BJ (cell line): ENCODE measurements around the gene C19orf25. TPM values are rescaled to one million over a fixed set of nuclear protein-coding genes. Genes with fewer than 3 reads are reported as not detected.

Experiments used
- CTCF ChIA-PET: fragments of 350-600 bp; formaldehyde crosslinking; extraction: SDS; loops from one replicate; lab custom pipeline; 2021; ENCODE audit warnings: antibody characterized with exemption, inconsistent platforms; lab: Yijun Ruan, JAX
- POLR2A ChIA-PET: fragments of 300-600 bp; sonication (Branson Sonifier 250); formaldehyde crosslinking; extraction: SDS; loops from one replicate; lab custom pipeline; 2021; ENCODE audit warnings: antibody characterized with exemption; lab: Charles Lee
- DNase-seq: peaks from one replicate; pipeline ENCODE4 v3.0.0-alpha.2; 2011; ENCODE audit warnings: low read depth
- H3K27me3 ChIP-seq: 2 replicates; pipeline ENCODE4 v1.6.0; 2011; ENCODE audit warnings: low read length; ENCODE audit not compliant: control insufficient read depth, insufficient read depth
- H3K36me3 ChIP-seq: 2 replicates; pipeline ENCODE4 v1.5.1; 2011; ENCODE audit warnings: low read length; ENCODE audit not compliant: control insufficient read depth, insufficient read depth
- H3K4me3 ChIP-seq: 2 replicates; pipeline ENCODE4 v1.5.1; 2011; ENCODE audit warnings: low read depth, mild to moderate bottlenecking, control low read depth, low read length
- polyA plus RNA-seq: library from polyadenylated mRNA; depleted of rRNA; stranded (reverse); fragments of >200 nt; gene quantifications from 2 replicates; pipeline ENCODE4 v1.2.3, GENCODE V29; 2011
- TF ChIP-seq, protein P1 (sequence below): IDR thresholded peaks from 2 replicates; pipeline ENCODE4 v1.5.1; 2011; ENCODE audit warnings: low read depth, mild to moderate bottlenecking, control low read depth, inconsistent platforms, low read length, moderate library complexity; ENCODE audit not compliant: insufficient read depth

Gene C19orf25
- polyA plus RNA-seq, 1 experiment, result 32.6 TPM

DNA sequence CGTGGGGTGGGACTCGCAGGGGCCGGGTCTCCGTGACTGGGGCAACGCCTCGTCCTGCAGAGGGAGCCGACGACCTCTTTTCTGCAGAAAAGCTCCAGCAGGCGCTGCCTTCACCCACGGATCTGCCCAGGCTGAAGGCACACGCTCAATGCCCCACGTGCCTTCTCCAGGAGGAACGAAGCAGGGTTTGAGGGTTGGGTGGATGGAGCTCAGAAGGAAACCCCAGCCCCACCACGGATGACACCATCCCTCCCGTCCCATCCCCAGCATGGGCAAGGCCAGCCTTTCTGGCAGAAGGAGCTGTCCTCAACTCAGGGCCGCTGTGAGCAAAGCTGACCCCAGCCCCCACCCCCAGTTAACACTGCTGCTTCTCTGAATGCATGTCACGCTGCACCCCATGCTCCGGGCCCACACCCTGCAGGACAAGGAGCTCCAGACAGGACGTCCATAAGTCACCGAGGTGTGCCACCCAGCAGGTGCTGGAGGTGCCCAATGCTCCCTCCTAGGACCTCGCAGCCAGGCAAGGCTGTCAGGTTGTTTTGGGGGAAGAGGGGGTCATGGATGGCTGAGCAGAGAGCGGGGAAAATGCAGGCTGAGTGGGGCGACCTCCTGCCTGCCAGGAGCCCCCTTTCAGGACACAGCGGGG lies 7.4 kb downstream of the C19orf25 start:
- peaks cover 23% of the 10 kb centered on the region for H3K27me3 ChIP-seq
- H3K36me3 ChIP-seq, result peaks cover 5% of the 10 kb centered on the region
- CTCF ChIA-PET, result interaction anchor here (1.1 to 1.7 kb wide), 2 partner anchors 9 to 28 kb away, joined by 3 read pairs; no protein-coding TSS in a partner anchor
- POLR2A ChIA-PET, result interaction anchor here (0.6 kb wide), 1 partner anchor 103 kb away, joined by 3 read pairs; no protein-coding TSS in a partner anchor
- TF ChIP-seq, protein P1, sequence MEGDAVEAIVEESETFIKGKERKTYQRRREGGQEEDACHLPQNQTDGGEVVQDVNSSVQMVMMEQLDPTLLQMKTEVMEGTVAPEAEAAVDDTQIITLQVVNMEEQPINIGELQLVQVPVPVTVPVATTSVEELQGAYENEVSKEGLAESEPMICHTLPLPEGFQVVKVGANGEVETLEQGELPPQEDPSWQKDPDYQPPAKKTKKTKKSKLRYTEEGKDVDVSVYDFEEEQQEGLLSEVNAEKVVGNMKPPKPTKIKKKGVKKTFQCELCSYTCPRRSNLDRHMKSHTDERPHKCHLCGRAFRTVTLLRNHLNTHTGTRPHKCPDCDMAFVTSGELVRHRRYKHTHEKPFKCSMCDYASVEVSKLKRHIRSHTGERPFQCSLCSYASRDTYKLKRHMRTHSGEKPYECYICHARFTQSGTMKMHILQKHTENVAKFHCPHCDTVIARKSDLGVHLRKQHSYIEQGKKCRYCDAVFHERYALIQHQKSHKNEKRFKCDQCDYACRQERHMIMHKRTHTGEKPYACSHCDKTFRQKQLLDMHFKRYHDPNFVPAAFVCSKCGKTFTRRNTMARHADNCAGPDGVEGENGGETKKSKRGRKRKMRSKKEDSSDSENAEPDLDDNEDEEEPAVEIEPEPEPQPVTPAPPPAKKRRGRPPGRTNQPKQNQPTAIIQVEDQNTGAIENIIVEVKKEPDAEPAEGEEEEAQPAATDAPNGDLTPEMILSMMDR, result peak; percentile 41
- H3K4me3 ChIP-seq, result no peak overlapping the region
- DNase-seq, result no peak

DNA sequence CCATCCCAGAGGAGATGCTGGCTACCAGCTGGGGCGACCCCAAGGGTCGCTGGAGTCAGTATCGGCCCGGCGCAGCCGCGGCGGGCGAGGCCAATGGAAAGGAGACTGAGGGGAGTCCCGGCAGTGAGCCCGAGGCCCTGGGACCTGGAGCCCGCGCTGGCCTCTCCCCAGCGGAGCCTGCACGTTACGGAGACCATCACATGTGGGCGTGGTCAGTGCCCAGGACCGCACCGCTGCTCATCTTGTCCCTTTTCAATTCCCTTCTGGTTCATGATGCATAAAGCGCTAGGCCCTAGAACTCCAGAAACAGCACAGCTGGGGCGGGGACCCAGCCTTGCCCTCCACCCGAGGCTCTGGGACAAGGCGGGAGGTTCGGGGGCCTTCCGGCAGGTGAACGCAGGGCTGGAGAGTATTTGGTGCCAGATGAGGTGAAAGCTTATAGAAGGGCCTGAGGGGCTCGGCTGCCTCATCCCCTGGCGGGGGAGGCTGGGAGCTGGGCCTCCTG lies 8.0 kb downstream of the C19orf25 start:
- Histone ChIP-seq H3K4me3 (peak overlapping the region; percentile 35), H3K27me3 (peaks cover 25% of the 10 kb centered on the region)
- CTCF ChIA-PET, result interaction anchor here (1.7 kb wide), 1 partner anchor 27 kb away, joined by 3 read pairs; no protein-coding TSS in a partner anchor

DNA sequence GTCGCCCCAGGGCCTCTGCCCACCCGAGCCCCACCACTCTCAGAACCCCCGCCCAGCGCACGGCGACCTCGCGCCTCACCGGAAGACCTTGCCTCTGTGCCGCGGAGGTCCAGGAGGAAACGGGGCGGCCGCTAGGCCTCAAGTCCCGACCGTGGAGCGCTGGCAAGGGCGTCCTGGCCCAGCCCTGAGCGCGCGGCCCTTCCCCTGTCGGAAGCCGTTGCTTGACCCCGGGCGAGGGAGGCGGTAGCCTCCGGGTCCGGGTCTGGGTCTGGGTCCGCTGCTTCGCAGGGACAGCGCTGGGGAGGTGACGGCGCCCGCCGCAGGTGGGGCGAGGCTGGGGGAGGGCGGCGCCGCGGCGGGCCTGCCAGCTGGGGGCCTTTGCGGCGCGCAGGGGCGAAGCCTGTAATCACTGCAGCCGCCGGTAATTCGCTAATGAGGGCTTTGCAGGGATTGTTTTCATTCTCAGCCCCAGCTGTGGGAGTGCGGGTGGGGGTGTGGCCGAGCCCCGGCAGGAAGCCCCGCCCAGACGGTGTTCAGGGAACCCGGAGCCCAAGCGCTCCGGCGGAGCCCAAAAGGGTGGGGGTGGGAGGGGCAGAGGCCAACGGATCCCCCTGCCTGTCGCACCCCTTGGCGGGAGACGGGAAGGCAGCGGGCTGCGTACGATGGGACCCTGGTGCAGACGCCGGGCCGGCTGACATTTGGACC lies 8.6 kb downstream of the C19orf25 start:
- TF ChIP-seq, protein P1, result no peak
- H3K36me3 ChIP-seq, result peaks cover 5% of the 10 kb centered on the region; the same call in 1 of the 2 replicates
- peaks cover 25% of the 10 kb centered on the region for H3K27me3 ChIP-seq
- ChIA-PET POLR2A (no interaction called here), CTCF (interaction anchor here (1.7 kb wide), 1 partner anchor 27 kb away, joined by 3 read pairs; no protein-coding TSS in a partner anchor)
- DNase-seq, result no peak
- H3K4me3 ChIP-seq, result peak overlapping the region; percentile 35

More for the DNA sequence above, 8.0 kb downstream of the C19orf25 start:
- POLR2A ChIA-PET, result no interaction called here
- peaks cover 5% of the 10 kb centered on the region; the same call in 1 of the 2 replicates for H3K36me3 ChIP-seq
- no peak for DNase-seq
- TF ChIP-seq, protein P1, result no peak

DNA sequence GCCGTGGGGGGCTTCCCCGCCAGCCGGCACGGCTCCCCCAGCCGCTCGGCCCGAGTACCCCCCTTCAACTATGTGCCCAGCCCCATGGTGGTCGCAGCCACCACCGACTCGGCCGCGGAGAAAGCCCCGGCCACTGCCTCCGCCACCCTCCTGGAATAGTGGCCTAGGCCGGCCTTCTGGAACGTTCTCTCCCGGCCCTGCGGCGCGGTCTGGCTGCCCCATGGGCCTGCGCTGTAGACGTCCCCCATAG lies 9.0 kb downstream of the C19orf25 start:
- Histone ChIP-seq H3K27me3 (peaks cover 25% of the 10 kb centered on the region), H3K36me3 (peaks cover 3% of the 10 kb centered on the region; the same call in 1 of the 2 replicates), H3K4me3 (peak overlapping the region; percentile 35)
- TF ChIP-seq, protein P1, result no peak
- no peak for DNase-seq
- ChIA-PET POLR2A (no interaction called here), CTCF (interaction anchor here (1.7 kb wide), 1 partner anchor 26 kb away, joined by 3 read pairs; no protein-coding TSS in a partner anchor)
